Measurements from ENCODE around the gene MACROH2A2. TPM values are rescaled to one million over a fixed set of nuclear protein-coding genes. Genes with fewer than 3 reads are reported as not detected.
A peak's percentile ranks its signal among the peaks of the same experiment; 100 is the strongest.

The MACROH2A2 gene
- total RNA-seq, 4 donors from 2014 or later: 6.2 to 17.8 (median 15.4) TPM

- Histone ChIP-seq H3K9me3 (no peaks in the 10 kb centered on the region), H3K4me1 (no peaks in the 10 kb centered on the region), H3K27ac (replicated peaks in 1 of 4) (no peak overlapping the region), H3K36me3 (peaks cover 0 to 81% (median 38%) of the 10 kb centered on the region in 4 donors), H3K27me3 (no peaks in the 10 kb centered on the region), H3K4me3 (no peak overlapping the region)
- WGBS: 75% methylated on average over 3 of the region's 3 CpGs
- no peak for DNase-seq (ENCODE audit: extremely low spot score)
- TF ChIP-seq CTCF (IDR thresholded peaks at IDR 0.05) (no peak), POLR2AphosphoS5 (IDR thresholded peaks at IDR 0.05) (no peak), POLR2A (IDR thresholded peaks at IDR 0.05; ENCODE audit: low read depth) (no peak), EP300 (IDR thresholded peaks at IDR 0.05) (no peak)
- intact Hi-C loops (cut with DNase I): no loop called here
Observed at GRCh38 chr10:70101668-70102067, 49.0 kb downstream of the MACROH2A2 start.

DNA sequence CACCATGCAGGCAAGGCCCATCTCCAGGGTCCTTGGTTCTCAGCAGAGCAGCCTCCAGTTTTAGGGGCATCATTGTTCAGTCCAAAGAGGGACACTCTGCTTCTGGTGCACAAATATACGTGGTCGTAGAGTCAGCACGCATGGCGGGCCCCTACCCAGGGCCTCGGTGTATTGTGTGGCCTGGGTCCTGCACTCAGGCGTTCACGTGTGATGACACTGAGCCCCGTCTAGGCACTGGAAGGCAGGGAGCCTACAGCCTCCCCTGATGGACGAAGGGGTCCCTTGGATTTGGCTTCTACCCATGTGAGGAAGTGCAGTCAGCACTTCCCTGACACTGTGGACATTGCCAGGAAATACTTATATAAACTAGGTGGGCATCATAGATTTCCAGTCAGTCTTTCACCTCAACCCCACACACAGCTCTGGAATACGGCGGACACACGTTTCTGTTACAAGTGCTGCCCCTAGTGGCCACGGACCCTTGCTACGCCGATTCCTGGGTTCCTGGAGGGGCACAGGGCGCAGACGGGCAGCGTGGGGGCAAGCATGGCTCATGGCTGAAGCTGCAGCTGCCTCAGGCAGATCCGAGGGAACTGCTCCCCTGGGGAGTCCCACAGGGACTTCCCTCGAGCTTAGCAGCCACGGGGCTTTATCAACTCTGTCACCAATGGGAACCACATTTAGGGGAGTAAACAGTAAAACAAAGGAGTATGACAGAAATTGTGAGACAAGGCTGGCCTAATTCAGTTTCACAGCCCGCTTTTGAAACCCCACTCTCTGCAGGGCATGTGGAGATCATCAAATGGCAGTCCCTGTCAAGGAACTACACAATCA, 54.5 kb downstream of the MACROH2A2 start:
- intact Hi-C loops (cut with DNase I): no loop called here
- 73% methylated on average over 16 of the region's 22 CpGs for WGBS
- H3K4me1 ChIP-seq: no peaks in the 10 kb centered on the region
- TF ChIP-seq POLR2A (IDR thresholded peaks at IDR 0.05; ENCODE audit: low read depth) (no peak), EP300 (IDR thresholded peaks at IDR 0.05) (no peak), POLR2AphosphoS5 (IDR thresholded peaks at IDR 0.05) (no peak), CTCF (IDR thresholded peaks at IDR 0.05) (peak in 1 of 3 experiments; percentile 49)
- H3K36me3 ChIP-seq: peaks cover 10 to 70% (median 35%) of the 10 kb centered on the region in 4 donors
- DNase-seq (ENCODE audit: extremely low spot score): no peak
- no peaks in the 10 kb centered on the region for H3K27me3 ChIP-seq
- no peaks in the 10 kb centered on the region for H3K9me3 ChIP-seq
- no peak overlapping the region for H3K27ac ChIP-seq (replicated peaks in 1 of 4)
- no peak overlapping the region for H3K4me3 ChIP-seq

DNA sequence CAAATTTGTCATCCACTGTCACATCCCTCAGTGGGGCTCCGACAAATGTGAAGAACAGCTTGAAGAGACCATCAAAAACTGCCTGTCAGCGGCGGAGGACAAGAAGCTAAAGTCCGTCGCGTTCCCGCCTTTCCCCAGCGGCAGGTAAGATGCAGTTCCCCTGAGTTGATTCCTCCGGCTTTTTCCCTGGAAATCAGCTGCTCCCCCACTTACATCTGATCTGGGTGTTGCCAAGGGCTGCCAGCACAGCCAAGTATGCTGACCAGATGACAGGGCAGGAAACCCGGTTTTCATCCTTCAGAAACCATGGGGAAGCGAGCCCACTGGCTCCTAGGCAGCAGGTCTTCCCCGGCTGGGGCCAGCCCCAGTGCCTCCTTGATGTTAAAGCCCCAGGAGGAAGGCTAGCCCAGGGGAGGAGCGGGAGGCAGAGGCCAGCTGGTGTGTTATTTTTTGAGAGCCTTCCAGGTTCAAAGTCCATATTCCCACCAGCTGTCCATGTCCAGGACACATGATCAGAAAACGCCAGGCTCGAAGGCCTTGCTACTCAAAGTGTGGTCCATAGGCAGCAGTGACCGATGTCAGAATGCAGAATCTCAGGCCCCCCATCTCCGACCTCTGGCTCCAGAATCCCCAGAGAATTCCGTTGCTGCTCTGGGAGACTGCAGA, 56.6 kb downstream of the MACROH2A2 start:
- Histone ChIP-seq H3K4me1 (no peaks in the 10 kb centered on the region), H3K27ac (replicated peaks in 1 of 4) (no peak overlapping the region), H3K36me3 (peaks cover 24 to 75% (median 56%) of the 10 kb centered on the region in 4 donors), H3K9me3 (no peaks in the 10 kb centered on the region), H3K27me3 (no peaks in the 10 kb centered on the region), H3K4me3 (no peak overlapping the region)
- intact Hi-C loops (cut with DNase I): no loop called here
- DNase-seq (ENCODE audit: extremely low spot score): no peak
- WGBS: 90% methylated on average over 15 of the region's 18 CpGs
- TF ChIP-seq POLR2A (IDR thresholded peaks at IDR 0.05; ENCODE audit: low read depth) (no peak), CTCF (IDR thresholded peaks at IDR 0.05) (no peak), EP300 (IDR thresholded peaks at IDR 0.05) (no peak), POLR2AphosphoS5 (IDR thresholded peaks at IDR 0.05) (no peak)

DNA sequence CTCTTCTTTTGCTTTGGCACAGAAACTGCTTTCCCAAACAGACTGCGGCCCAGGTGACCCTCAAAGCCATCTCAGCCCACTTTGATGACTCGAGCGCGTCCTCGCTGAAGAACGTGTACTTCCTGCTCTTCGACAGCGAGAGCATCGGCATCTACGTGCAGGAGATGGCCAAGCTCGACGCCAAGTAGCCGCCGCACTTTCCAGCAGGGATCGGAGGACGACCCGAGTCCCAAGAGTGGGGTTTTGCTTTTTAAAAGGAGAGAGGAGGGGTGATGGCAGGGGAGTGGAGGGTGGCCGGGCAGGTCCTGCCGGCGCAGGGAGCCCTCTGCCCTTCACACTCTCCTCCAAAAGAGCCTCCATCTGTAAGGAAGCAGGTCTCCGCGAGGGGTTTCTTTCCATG, 58.9 kb downstream of the MACROH2A2 start:
- H3K4me1 ChIP-seq: peaks cover 0 to 4% (median 1%) of the 10 kb centered on the region in 4 donors
- H3K27me3 ChIP-seq: no peaks in the 10 kb centered on the region
- H3K36me3 ChIP-seq: peaks cover 31 to 74% (median 73%) of the 10 kb centered on the region in 4 donors
- 88% methylated on average over 20 of the region's 22 CpGs for WGBS
- TF ChIP-seq POLR2A (IDR thresholded peaks at IDR 0.05; ENCODE audit: low read depth): no peak
- no peak for TF ChIP-seq CTCF (IDR thresholded peaks at IDR 0.05)
- no peak for TF ChIP-seq POLR2AphosphoS5 (IDR thresholded peaks at IDR 0.05)
- no peak for TF ChIP-seq EP300 (IDR thresholded peaks at IDR 0.05)
- no peak for DNase-seq (ENCODE audit: extremely low spot score)
- intact Hi-C loops (cut with DNase I): loop anchor here (10.0 kb wide), 1 partner anchor 253 kb away; no protein-coding TSS in a partner anchor
- H3K4me3 ChIP-seq: no peak overlapping the region
- H3K27ac ChIP-seq (replicated peaks in 1 of 4): no peak overlapping the region
- H3K9me3 ChIP-seq: no peaks in the 10 kb centered on the region

Measured in esophagus muscularis mucosa (tissue), 4 donors.